ENCODE results near the gene IL1RAPL1.

IL1RAPL1 gene

DNA sequence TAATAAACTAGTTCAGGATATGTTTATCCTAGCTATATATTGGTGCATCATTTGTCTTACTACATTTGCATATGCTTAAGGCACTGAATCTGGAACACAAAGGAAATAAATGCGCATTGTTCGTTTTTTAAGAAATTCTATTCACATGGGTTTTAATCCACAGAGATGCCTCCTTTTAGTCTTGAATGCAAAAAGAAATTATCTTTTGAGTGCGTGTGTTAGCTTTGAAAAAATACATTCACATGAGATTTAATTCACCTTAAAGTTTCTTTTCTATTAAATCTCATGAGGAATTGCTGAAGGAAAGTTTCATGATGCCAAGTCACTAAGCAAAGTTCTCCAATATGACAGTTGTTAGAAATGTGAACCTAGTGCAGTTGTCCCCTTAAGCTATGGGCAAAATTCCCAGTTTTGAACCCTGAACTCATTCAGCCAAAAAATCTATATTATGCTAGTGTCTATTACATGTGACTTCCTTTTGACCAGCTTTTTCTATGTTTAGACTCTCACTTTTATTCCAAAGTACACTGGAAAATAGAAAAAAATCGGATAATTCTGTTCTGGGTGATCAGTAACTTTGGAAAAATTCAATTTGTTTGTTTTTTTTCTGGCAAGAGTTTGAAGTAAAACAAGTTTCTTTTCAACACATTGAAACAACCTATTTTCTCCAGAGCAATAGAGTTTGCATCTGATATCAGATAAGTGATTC lies 1201.9 kb downstream of the IL1RAPL1 start:
- DNase-seq (ENCODE audit: low spot score) = no peak

DNA sequence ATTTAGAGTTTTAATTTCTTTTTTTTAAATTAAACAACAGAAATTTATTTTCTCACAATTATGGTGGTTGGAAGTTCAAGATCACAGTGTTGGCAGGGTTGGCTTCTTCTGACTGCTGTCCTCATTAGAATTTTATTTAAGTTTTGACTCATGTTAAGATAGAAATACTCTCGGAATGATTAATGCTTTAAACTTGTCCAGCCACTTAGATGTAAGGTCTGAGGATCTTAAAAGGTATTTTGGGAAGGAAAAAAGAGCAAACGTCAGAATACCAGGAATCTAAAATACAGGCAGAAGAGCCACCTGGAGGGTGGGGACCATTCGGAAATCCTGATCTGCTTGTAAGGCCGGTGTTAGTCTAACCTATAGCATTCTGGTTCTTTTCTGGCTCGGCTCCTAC lies 1205.1 kb downstream of the IL1RAPL1 start:
- no peak for DNase-seq (ENCODE audit: low spot score)

DNA sequence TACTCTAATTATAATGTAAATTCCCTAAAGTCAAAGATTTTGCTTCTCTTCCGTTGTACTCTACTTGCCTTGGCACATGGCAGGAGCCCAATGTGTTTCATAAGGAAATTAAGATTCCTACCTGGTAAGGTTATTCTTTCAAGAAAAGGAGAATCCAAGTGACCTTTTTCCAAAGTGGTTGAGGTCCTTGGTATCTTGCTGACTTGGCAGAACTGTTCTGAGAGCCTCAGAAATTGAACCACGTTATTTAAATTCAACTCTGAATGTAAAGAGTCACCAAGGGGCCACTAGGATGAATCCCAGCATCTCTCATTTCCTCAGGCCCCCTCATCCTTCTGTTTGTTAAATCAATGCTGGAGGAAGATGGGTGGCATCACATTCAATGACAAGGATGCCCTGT lies 1209.9 kb downstream of the IL1RAPL1 start:
- no peak for DNase-seq (ENCODE audit: low spot score)

DNA sequence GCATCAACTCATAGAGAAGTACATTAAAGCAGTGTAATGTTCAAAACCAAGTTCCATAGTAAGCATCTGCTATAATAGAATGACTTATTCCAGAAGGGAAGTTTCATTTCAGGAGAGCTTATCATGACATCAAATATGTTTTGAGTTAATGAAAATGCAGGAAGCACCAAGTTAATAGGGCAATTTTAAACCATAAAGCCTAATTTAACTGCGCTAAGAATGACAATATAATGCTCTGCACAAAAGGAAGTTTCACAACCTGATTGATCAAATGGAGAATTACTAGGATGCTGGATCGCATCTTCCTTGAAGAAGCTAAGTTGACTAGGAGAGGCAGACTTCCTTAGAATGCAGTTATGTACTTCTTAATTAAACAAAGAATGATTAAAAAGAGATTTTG lies 1211.2 kb downstream of the IL1RAPL1 start:
- no peak for DNase-seq (ENCODE audit: low spot score)

DNA sequence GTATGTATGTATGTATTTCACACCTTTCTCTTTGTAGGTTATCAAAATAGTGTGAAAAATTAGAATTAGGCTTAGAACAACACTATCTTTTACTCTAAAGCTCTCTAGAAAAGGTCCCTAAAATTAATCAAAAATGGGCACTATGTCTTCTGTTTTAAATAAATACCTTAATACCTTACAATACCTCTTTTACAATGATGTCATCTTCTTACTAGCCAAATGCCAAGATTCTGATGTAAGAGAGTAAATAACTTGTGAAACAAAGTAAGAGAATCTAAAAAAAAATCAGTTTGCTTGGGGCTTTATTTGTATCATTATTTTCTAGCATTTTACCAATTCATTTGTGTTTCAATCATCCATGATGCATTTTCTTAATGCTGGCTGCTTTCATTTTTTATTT lies 1225.9 kb downstream of the IL1RAPL1 start:
- DNase-seq (ENCODE audit: low spot score) = no peak

DNA sequence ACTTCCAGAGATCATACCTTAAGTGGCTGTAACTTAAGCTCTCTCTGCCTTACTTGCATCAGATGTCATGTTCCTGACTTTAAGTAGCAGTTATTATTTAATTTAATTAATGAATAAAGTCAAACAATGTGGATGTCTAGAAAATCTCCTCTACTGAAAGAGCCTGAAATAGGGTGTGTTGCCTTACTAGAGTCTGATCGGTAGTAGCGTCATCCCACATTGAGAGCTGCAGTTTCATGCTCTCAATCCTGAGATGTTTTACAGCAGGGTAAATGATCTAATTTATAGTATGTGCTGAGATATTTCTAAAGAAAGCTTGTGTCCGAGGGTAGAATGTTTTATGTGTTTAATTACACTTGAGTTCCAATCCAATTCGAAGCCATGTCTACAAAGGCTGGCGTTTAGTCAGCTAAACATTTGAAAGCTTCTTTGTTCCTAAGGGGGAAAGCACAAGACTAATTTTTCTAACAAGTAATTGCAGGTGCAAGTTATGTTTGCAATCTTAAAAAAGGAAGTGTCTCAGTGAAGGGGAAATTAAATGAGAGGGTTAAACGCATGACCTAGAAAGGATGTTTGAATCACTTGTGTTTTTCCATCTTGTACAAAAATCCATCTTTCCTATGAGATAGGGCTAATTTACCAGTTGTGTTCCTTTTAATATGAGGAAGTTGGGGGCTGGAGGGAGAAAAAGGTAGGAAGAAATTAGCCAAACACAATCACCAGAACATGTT lies 1237.1 kb downstream of the IL1RAPL1 start:
- no peak for DNase-seq (ENCODE audit: low spot score)

GRCh38 chrX:29826742-29827141 lies 1239.5 kb downstream of the IL1RAPL1 start:
- DNase-seq (ENCODE audit: low spot score) = no peak

DNA sequence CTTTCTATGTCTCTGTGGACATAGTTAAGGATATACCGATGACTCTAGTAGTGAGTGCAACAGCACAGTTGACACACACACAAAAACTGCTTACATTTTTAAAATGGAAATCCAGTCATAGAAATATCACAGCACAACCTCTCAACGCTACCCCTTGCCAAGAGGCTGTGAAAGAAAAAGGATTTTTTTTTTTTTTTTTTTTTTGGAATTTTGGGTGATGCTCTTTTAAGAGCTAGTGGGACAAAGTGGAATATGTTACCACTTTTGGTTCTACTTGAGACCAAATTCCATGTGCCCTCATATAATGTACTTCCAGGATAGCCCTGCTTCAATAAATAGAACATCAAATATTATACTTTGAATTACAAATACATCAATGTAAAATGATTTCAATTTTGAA lies 1247.1 kb downstream of the IL1RAPL1 start:
- DNase-seq (ENCODE audit: low spot score) = no peak

- DNase-seq (ENCODE audit: low spot score) = no peak
Measured at GRCh38 chrX:29834764-29835163, 1247.5 kb downstream of the IL1RAPL1 start.

DNA sequence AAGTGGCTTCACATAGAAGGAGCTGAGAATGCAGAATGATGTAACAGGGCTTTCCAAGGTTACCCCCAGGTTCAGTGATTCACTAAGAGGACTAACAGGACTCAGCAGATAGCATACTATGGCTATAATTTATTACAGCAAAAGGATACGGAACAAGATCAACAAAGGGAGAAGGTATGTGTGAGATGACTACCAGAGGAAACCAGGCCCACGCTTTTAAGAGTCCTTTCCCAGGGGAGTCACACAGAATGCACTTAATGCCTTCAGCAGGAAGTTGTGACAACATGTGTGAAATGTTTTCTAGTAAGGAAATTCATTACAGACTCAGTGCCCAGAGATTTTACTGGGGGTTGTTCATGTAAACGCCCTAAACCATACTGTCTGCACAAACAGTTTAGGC lies 1254.5 kb downstream of the IL1RAPL1 start:
- no peak for DNase-seq (ENCODE audit: low spot score)

- no peak for DNase-seq (ENCODE audit: low spot score)
Measured at GRCh38 chrX:29842552-29842951, 1255.3 kb downstream of the IL1RAPL1 start.

- DNase-seq (ENCODE audit: low spot score) = no peak
Measured at GRCh38 chrX:29851857-29852605, 1264.8 kb downstream of the IL1RAPL1 start.

DNA sequence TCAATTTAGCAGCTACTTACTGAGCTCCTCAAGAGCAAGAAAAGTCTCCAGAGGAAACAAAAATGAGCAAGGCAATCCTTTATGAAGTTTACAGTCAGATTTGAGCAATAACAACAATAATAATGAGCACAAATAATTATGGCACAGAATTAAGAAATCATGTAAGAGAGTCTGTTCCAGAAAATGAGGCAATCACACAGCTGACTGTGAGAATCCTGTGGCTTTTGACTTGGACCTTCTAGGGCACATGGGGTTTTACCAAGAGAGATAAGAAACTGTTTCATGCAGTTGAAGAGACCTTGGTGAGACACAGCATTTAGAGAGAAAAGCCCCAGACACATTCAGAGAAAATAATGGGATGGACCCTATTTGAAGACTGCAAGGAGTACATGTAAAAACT lies 1265.5 kb downstream of the IL1RAPL1 start:
- no peak for DNase-seq (ENCODE audit: low spot score)

- DNase-seq (ENCODE audit: low spot score) = no peak
Measured at GRCh38 chrX:29858714-29859113, 1271.5 kb downstream of the IL1RAPL1 start.

DNA sequence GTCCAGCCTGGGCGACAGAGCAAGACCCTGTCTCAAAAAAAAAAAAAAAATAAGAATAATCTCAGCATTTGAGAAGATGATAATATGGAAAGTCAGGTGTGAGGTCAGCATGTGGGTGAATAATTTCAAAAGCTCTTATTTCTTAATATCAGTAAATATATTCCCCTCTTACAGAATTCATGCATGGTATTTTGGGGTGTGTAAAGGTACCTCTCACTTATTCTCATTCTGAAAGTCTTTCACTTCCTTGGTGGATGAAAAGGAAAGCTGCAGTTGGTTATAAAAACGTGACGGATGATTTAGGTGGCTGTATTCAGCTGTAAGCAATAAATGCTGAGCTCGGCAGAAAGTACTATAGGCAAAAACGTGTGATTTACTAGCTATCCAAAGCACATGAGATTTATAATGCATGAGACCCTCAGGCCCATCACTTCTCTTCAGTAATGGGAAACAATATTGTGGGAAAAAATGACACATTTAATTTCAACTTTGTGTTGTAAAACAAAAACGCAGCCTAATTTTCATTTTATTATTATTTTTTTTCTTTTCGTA lies 1275.0 kb downstream of the IL1RAPL1 start:
- DNase-seq (ENCODE audit: low spot score) = no peak

- no peak for DNase-seq (ENCODE audit: low spot score)
Measured at GRCh38 chrX:29867971-29868370, 1280.7 kb downstream of the IL1RAPL1 start.

DNA sequence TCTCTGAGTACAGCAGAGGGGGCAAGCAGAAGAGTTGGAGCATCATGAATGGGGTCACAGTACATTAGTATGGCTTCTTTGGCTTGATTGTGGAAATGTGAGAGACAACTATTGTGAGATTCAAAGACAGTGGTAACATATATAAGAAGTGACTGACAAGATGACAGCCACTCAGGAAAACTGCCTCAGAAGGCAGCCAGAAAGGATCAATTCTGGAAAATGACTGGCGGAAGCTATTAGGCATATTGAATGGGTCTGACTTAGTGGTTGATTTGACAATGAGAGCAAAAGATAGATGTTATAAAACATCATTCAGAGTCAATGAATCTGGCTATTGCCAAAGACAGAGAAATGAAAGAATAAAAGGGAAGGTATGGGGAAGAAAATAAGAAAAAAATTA lies 1282.6 kb downstream of the IL1RAPL1 start:
- DNase-seq (ENCODE audit: low spot score) = no peak

DNA sequence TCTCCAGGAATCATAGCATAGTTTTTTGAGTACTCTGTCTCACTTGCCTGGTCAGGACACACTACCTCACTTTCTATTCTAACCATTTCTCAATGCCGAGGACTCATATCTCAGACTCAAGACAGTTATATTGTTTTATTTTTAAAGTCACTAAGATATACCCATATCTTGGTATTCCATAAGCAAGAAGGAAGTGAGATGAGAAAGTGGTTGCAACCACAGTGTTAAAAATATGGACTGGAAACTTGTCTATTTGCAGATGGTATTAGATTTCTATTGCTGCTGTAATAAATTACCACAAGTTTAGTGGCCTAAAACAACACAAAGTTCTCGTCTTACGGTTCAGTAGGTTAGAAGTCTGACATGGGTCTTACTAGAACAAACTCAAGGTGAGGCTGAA lies 1283.4 kb downstream of the IL1RAPL1 start:
- no peak for DNase-seq (ENCODE audit: low spot score)

- no peak for DNase-seq (ENCODE audit: low spot score)
Measured at GRCh38 chrX:29872831-29873230, 1285.6 kb downstream of the IL1RAPL1 start.

- no peak for DNase-seq (ENCODE audit: low spot score)
Measured at GRCh38 chrX:29876733-29877132, 1289.5 kb downstream of the IL1RAPL1 start.

DNA sequence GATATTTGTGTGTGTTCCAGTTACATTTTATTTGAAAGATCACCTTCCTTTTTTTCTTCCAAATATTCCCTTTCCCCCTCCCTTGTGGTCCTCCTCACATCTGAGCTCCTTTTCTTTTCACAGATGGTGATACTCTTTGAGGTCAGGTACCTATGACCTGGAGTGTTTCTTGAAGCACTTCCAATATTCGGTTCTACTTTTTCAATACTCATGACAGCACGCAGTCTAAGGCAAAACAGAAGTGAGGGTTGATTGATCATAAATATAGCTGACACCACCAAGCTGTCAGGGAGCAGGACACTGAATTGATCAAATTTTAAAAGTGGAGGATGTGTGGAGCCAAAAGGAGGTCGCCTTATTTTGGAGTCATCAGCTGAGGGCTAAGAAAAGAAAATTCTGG lies 1293.7 kb downstream of the IL1RAPL1 start:
- DNase-seq (ENCODE audit: low spot score) = no peak

DNA sequence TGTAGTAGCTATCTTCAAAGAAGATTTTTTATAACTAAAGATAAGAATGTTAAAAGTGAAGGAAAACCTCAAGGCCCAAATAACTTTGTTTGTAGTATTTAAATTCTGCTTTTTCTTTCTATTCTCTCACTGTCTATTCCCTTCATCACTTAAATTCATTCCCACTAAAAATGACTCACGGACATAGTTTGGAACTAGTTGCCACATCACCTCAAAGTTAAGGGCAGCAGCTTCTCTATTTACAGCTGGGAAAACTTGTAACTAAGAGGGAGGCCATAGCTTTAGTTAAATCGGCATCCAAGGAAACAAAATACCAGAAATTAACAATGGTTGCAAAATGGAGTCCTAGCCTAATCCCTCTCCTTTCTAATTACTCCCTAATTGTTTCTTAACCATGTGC lies 1302.8 kb downstream of the IL1RAPL1 start:
- no peak for DNase-seq (ENCODE audit: low spot score)
